SK-N-SH treated with all-trans-retinoic acid at 6 μM for 48 hours (cell line): Measurements from ENCODE around the gene ZNF219.

Experiments
- ATAC-seq: fragments of 200-7000 bp; cut with Tn5 transposase; 3 replicates; pipeline ENCODE4 v1.9.1; 2020; ENCODE audit warnings: mild to moderate bottlenecking, moderate library complexity
- ARNTL ChIP-seq: fragments of 450-650 bp; formaldehyde crosslinking; IDR thresholded peaks from 2 replicates; pipeline ENCODE4 v1.5.0; 2020; ENCODE audit warnings: low read depth, mild to moderate bottlenecking, moderate library complexity, borderline replicate concordance
- BACH2 ChIP-seq: fragments of 250-450 bp; sonication (Bioruptor Pico); IDR thresholded peaks from 2 replicates; pipeline ENCODE4 v1.9.0; 2021; ENCODE audit warnings: mild to moderate bottlenecking, borderline replicate concordance
- CSDC2 ChIP-seq: fragments of 250-450 bp; sonication (Bioruptor Pico); IDR thresholded peaks from 2 replicates; pipeline ENCODE4 v1.5.0; 2020; ENCODE audit warnings: mild to moderate bottlenecking, moderate library complexity
- ESRRG ChIP-seq: fragments of 250-450 bp; sonication (Bioruptor Pico); IDR thresholded peaks from 2 replicates; pipeline ENCODE4 v1.6.1; 2021; ENCODE audit warnings: mild to moderate bottlenecking
- GLIS3 ChIP-seq: fragments of 250-450 bp; sonication (Bioruptor Pico); IDR thresholded peaks from 2 replicates; pipeline ENCODE4 v1.5.0; 2020; ENCODE audit warnings: mild to moderate bottlenecking, moderate library complexity
- ISL1 ChIP-seq: fragments of 250-450 bp; sonication (Bioruptor Pico); IDR thresholded peaks from 2 replicates; pipeline ENCODE4 v2.1.2; 2022; ENCODE audit warnings: mild to moderate bottlenecking, moderate library complexity
- OSR1 ChIP-seq: fragments of 250-450 bp; sonication (Bioruptor Pico); IDR thresholded peaks from 2 replicates; pipeline ENCODE4 v1.8.0; 2022; ENCODE audit warnings: moderate library complexity, mild to moderate bottlenecking, inconsistent platforms
- PPARA ChIP-seq: fragments of 250-450 bp; sonication (Bioruptor Pico); IDR thresholded peaks from 2 replicates; pipeline ENCODE4 v1.5.0; 2020; ENCODE audit warnings: mild to moderate bottlenecking, borderline replicate concordance
- TCF4 ChIP-seq: fragments of 250-450 bp; sonication (Bioruptor Pico); IDR thresholded peaks from 2 replicates; pipeline ENCODE4 v1.8.0; 2021; ENCODE audit warnings: mild to moderate bottlenecking, moderate library complexity, borderline replicate concordance
- ZC3H10 ChIP-seq: fragments of 250-450 bp; sonication (Bioruptor Pico); IDR thresholded peaks from 2 replicates; pipeline ENCODE4 v1.5.1; 2021; ENCODE audit warnings: mild to moderate bottlenecking, moderate library complexity
- ZFP3 ChIP-seq: fragments of 250-450 bp; sonication (Bioruptor Pico); IDR thresholded peaks from 2 replicates; pipeline ENCODE4 v1.5.0; 2020; ENCODE audit warnings: mild to moderate bottlenecking, moderate library complexity
- ZFP30 ChIP-seq: fragments of 450-650 bp; formaldehyde crosslinking; IDR thresholded peaks from 2 replicates; pipeline ENCODE4 v1.5.0; 2022; ENCODE audit warnings: mild to moderate bottlenecking, moderate library complexity
- ZNF565 ChIP-seq: fragments of 450-650 bp; formaldehyde crosslinking; conservative IDR thresholded peaks from 2 replicates; pipeline ENCODE4 v1.5.0; 2020; ENCODE audit warnings: low read depth, mild to moderate bottlenecking, moderate library complexity
- ZNF70 ChIP-seq: fragments of 450-650 bp; formaldehyde crosslinking; IDR thresholded peaks from 2 replicates; pipeline ENCODE4 v1.5.0; 2020; ENCODE audit warnings: mild to moderate bottlenecking, moderate library complexity
- ZNF8 ChIP-seq: fragments of 450-650 bp; formaldehyde crosslinking; IDR thresholded peaks from 2 replicates; pipeline ENCODE4 v1.5.0; 2020; ENCODE audit warnings: mild to moderate bottlenecking, moderate library complexity
- TF ChIP-seq, protein P1 (sequence below): fragments of 250-450 bp; sonication (Bioruptor Pico); IDR thresholded peaks from 2 replicates; pipeline ENCODE4 v1.5.1; 2021; ENCODE audit warnings: mild to moderate bottlenecking, moderate library complexity
- TF ChIP-seq, protein P2 (sequence below): fragments of 250-450 bp; sonication (Bioruptor Pico); IDR thresholded peaks from 2 replicates; pipeline ENCODE4 v1.5.1; 2020; ENCODE audit warnings: low read depth, mild to moderate bottlenecking, moderate library complexity
- TF ChIP-seq, protein P3 (sequence below): fragments of 250-450 bp; sonication (Bioruptor Pico); IDR thresholded peaks from 2 replicates; pipeline ENCODE4 v1.8.0; 2021; ENCODE audit warnings: low read depth, mild to moderate bottlenecking, moderate library complexity, borderline replicate concordance
- TF ChIP-seq, protein P4 (sequence below): fragments of 250-450 bp; sonication (Bioruptor Pico); IDR thresholded peaks from 2 replicates; pipeline ENCODE4 v1.5.0; 2020; ENCODE audit warnings: mild to moderate bottlenecking, moderate library complexity
- TF ChIP-seq, protein P5 (sequence below): fragments of 250-450 bp; sonication (Bioruptor Pico); IDR thresholded peaks from 2 replicates; pipeline ENCODE4 v1.8.0; 2020; ENCODE audit warnings: mild to moderate bottlenecking, moderate library complexity, borderline replicate concordance

ZNF219 gene

DNA sequence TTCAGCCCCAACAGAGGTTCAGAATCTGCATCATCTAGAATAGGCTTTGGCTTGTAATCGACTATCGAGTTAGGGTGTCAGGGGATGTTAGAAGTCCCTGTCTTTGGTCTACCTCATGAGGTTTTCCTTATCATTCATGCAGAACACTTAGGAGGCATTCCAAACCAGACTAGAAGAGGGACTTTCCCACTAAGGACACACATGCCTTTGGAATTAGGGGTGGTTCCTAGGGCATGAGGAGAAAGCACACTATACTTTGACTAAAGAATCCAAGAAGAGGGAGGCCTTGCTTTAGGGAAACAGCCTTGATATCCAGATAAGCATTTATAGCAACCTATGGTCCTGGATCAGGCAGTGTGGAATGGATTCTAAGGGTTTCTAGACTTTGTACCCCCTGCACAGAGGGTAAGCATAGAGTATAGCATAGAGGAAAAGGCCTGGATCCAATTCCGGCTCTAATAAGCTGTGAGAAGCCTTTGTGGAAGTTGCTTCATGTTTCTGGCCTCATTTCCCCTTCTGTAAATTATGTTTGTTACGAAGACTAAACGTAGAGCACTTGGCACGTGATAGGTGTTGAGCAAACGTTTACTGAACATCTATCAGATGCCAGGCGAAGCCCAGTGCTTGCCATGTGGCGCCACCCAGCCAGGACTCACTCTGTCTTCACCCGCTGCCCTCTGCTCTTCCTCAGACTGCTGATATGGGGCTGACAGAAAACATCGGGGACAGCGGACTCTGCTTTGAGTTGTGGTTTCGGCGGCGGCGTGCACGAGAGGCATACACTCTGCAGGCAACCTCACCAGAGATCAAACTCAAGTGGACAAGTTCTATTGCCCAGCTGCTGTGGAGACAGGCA, 13.2 kb downstream of the ZNF219 start:
- peak; percentile 11; the same call in 1 of the 3 replicates for ATAC-seq
- TF ChIP-seq, protein P1, sequence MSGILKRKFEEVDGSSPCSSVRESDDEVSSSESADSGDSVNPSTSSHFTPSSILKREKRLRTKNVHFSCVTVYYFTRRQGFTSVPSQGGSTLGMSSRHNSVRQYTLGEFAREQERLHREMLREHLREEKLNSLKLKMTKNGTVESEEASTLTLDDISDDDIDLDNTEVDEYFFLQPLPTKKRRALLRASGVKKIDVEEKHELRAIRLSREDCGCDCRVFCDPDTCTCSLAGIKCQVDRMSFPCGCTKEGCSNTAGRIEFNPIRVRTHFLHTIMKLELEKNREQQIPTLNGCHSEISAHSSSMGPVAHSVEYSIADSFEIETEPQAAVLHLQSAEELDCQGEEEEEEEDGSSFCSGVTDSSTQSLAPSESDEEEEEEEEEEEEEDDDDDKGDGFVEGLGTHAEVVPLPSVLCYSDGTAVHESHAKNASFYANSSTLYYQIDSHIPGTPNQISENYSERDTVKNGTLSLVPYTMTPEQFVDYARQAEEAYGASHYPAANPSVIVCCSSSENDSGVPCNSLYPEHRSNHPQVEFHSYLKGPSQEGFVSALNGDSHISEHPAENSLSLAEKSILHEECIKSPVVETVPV (CRISPR knock-in tag): no peak
- TF ChIP-seq ZNF8 (CRISPR knock-in tag) (no peak), ESRRG (CRISPR knock-in tag) (no peak), ZFP3 (no peak), TCF4 (CRISPR knock-in tag) (no peak), CSDC2 (CRISPR knock-in tag) (no peak), ZNF565 (CRISPR knock-in tag) (no peak), OSR1 (CRISPR knock-in tag) (no peak), ZFP30 (CRISPR knock-in tag) (no peak), ZC3H10 (CRISPR knock-in tag) (no peak), ISL1 (no peak), ZNF70 (CRISPR knock-in tag) (no peak), PPARA (no peak), ARNTL (CRISPR knock-in tag) (no peak)
- TF ChIP-seq, protein P2, sequence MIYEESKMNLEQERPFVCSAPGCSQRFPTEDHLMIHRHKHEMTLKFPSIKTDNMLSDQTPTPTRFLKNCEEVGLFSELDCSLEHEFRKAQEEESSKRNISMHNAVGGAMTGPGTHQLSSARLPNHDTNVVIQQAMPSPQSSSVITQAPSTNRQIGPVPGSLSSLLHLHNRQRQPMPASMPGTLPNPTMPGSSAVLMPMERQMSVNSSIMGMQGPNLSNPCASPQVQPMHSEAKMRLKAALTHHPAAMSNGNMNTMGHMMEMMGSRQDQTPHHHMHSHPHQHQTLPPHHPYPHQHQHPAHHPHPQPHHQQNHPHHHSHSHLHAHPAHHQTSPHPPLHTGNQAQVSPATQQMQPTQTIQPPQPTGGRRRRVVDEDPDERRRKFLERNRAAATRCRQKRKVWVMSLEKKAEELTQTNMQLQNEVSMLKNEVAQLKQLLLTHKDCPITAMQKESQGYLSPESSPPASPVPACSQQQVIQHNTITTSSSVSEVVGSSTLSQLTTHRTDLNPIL: no peak
- TF ChIP-seq, protein P3, sequence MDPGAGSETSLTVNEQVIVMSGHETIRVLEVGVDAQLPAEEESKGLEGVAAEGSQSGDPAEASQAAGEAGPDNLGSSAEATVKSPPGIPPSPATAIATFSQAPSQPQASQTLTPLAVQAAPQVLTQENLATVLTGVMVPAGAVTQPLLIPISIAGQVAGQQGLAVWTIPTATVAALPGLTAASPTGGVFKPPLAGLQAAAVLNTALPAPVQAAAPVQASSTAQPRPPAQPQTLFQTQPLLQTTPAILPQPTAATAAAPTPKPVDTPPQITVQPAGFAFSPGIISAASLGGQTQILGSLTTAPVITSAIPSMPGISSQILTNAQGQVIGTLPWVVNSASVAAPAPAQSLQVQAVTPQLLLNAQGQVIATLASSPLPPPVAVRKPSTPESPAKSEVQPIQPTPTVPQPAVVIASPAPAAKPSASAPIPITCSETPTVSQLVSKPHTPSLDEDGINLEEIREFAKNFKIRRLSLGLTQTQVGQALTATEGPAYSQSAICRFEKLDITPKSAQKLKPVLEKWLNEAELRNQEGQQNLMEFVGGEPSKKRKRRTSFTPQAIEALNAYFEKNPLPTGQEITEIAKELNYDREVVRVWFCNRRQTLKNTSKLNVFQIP (CRISPR knock-in tag): no peak
- TF ChIP-seq, protein P4, sequence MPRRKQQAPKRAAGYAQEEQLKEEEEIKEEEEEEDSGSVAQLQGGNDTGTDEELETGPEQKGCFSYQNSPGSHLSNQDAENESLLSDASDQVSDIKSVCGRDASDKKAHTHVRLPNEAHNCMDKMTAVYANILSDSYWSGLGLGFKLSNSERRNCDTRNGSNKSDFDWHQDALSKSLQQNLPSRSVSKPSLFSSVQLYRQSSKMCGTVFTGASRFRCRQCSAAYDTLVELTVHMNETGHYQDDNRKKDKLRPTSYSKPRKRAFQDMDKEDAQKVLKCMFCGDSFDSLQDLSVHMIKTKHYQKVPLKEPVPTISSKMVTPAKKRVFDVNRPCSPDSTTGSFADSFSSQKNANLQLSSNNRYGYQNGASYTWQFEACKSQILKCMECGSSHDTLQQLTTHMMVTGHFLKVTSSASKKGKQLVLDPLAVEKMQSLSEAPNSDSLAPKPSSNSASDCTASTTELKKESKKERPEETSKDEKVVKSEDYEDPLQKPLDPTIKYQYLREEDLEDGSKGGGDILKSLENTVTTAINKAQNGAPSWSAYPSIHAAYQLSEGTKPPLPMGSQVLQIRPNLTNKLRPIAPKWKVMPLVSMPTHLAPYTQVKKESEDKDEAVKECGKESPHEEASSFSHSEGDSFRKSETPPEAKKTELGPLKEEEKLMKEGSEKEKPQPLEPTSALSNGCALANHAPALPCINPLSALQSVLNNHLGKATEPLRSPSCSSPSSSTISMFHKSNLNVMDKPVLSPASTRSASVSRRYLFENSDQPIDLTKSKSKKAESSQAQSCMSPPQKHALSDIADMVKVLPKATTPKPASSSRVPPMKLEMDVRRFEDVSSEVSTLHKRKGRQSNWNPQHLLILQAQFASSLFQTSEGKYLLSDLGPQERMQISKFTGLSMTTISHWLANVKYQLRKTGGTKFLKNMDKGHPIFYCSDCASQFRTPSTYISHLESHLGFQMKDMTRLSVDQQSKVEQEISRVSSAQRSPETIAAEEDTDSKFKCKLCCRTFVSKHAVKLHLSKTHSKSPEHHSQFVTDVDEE (CRISPR knock-in tag): no peak
- TF ChIP-seq, protein P5, sequence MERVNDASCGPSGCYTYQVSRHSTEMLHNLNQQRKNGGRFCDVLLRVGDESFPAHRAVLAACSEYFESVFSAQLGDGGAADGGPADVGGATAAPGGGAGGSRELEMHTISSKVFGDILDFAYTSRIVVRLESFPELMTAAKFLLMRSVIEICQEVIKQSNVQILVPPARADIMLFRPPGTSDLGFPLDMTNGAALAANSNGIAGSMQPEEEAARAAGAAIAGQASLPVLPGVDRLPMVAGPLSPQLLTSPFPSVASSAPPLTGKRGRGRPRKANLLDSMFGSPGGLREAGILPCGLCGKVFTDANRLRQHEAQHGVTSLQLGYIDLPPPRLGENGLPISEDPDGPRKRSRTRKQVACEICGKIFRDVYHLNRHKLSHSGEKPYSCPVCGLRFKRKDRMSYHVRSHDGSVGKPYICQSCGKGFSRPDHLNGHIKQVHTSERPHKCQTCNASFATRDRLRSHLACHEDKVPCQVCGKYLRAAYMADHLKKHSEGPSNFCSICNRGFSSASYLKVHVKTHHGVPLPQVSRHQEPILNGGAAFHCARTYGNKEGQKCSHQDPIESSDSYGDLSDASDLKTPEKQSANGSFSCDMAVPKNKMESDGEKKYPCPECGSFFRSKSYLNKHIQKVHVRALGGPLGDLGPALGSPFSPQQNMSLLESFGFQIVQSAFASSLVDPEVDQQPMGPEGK: no peak

- ATAC-seq: no peak
- TF ChIP-seq, protein P5: no peak
- TF ChIP-seq GLIS3 (no peak), ZFP30 (CRISPR knock-in tag) (no peak), PPARA (no peak), ZNF565 (CRISPR knock-in tag) (no peak), ZC3H10 (CRISPR knock-in tag) (no peak), BACH2 (CRISPR knock-in tag) (no peak), CSDC2 (CRISPR knock-in tag) (no peak), ZNF8 (CRISPR knock-in tag) (no peak), OSR1 (CRISPR knock-in tag) (no peak)
- TF ChIP-seq, protein P3 (CRISPR knock-in tag): no peak
- TF ChIP-seq, protein P1 (CRISPR knock-in tag): no peak
- TF ChIP-seq, protein P4 (CRISPR knock-in tag): no peak
These were observed 14.1 kb downstream of the ZNF219 start for GRCh38 chr14:21084396-21084795.
